ENCODE data around the gene MAPKAP1. TPM values are rescaled to one million over a fixed set of nuclear protein-coding genes. Genes with fewer than 3 reads are reported as not detected.

The MAPKAP1 gene
- total RNA-seq, 4 donors from 2014 or later: 46.7 to 63.0 (median 57.9) TPM

GRCh38 chr9:125637241-125637640 is 69.8 kb downstream of the MAPKAP1 start:
- no peak overlapping the region for H3K4me3 ChIP-seq (ENCODE audit: low read depth, poor library complexity, severe bottlenecking)
- WGBS, 2 donors: 92 to 93% methylated on average over 2 of the region's 2 CpGs
- DNase-seq (ENCODE audit: low spot score in 2 of 2): no peak
- intact Hi-C loops (cut with DNase I; ENCODE audit: low total_unique reads): no loop called here
- no peak for TF ChIP-seq CTCF (IDR thresholded peaks at IDR 0.05)
- TF ChIP-seq POLR2A (IDR thresholded peaks at IDR 0.05): no peak

- intact Hi-C loops (cut with DNase I; ENCODE audit: low total_unique reads): no loop called here
- no peak overlapping the region for H3K4me3 ChIP-seq (ENCODE audit: low read depth, poor library complexity, severe bottlenecking)
- DNase-seq (ENCODE audit: low spot score in 2 of 2): no peak
- 85 to 91% methylated on average over 2 of the region's 2 CpGs for WGBS, 2 donors
- TF ChIP-seq CTCF (IDR thresholded peaks at IDR 0.05): no peak
- no peak for TF ChIP-seq POLR2A (IDR thresholded peaks at IDR 0.05)
These were observed 71.1 kb downstream of the MAPKAP1 start for GRCh38 chr9:125635888-125636287.

- no peak overlapping the region for H3K4me3 ChIP-seq (ENCODE audit: low read depth, poor library complexity, severe bottlenecking)
- intact Hi-C loops (cut with DNase I; ENCODE audit: low total_unique reads): no loop called here
- TF ChIP-seq CTCF (IDR thresholded peaks at IDR 0.05) (no peak), POLR2A (IDR thresholded peaks at IDR 0.05) (no peak)
- WGBS, 2 donors: 75 to 79% methylated on average over 5 of the region's 5 CpGs
- no peak for DNase-seq (ENCODE audit: low spot score in 2 of 2)
These were observed 72.8 kb downstream of the MAPKAP1 start for GRCh38 chr9:125634040-125634717.

GRCh38 chr9:125633116-125633745 is 73.8 kb downstream of the MAPKAP1 start:
- WGBS, 2 donors: 76 to 82% methylated on average over 2 of the region's 2 CpGs
- intact Hi-C loops (cut with DNase I; ENCODE audit: low total_unique reads): no loop called here
- TF ChIP-seq POLR2A (IDR thresholded peaks at IDR 0.05) (no peak), CTCF (IDR thresholded peaks at IDR 0.05) (no peak)
- no peak overlapping the region for H3K4me3 ChIP-seq (ENCODE audit: low read depth, poor library complexity, severe bottlenecking)
- no peak for DNase-seq (ENCODE audit: low spot score in 2 of 2)

- intact Hi-C loops (cut with DNase I; ENCODE audit: low total_unique reads): no loop called here
- TF ChIP-seq POLR2A (IDR thresholded peaks at IDR 0.05) (no peak), CTCF (IDR thresholded peaks at IDR 0.05) (no peak)
- no peak for DNase-seq (ENCODE audit: low spot score in 2 of 2)
- H3K4me3 ChIP-seq (ENCODE audit: low read depth, poor library complexity, severe bottlenecking): no peak overlapping the region
- WGBS, 2 donors: 80 to 88% methylated on average over 4 of the region's 4 CpGs
These were observed 74.5 kb downstream of the MAPKAP1 start for GRCh38 chr9:125632321-125633115.
